ENCODE data around the gene FOXRED1. TPM values are rescaled to one million over a fixed set of nuclear protein-coding genes. Genes with fewer than 3 reads are reported as not detected.

FOXRED1 gene
- polyA plus RNA-seq, 1 donor (not counting 4 experiments of a cell fraction or from before 2014, with no cell fraction given), result 20.8 TPM

DNA sequence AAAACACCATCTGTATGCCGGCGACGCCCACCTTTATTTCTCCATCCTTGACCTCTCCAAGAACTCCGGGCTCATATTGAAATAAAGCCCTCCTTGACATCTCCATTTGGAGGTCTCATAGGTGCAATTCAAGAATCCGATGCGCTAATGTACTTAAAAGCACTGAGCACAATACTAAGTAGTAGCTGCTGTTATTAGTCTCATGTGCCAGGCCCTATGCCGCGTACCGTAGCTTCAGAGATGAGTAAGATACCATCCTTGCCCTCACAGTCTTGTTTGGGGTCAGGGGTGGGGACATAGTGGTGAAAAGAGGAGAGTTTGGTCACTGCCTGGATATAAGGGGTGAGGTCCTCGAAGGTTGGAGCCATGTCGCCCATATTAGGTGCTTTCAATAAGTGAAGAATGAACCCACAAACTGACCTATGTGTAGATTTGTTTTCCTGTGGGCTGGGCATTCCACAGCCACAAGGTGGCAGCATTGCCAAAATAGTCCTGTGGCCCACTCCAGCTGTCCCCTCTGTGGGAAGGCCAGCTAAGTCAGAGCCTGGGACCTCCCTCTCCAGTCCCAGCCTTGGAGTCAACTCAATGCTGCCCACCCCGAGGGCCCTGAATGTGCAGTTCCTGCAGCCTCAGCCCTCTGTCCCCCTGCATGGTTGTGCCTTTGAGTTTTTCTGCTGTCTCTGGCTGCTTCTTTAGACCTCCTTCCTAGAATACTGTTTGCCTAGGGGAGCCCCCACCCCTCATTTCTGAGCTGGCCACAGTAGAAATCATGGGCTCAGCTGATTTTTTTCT lies 41.4 kb downstream of the FOXRED1 start:
- dilution Hi-C loops (cut with MboI; ENCODE audit: extremely low pct_ligation_motif_present, low sequenced_read_pairs), result no loop called here
- Histone ChIP-seq H3K36me3 (ENCODE audit: control insufficient read depth in 2 of 2, extremely low read depth in 1 of 2, insufficient read depth in 2 of 2, low read length in 2 of 2) (no peaks in the 10 kb centered on the region), H3K4me2 (ENCODE audit: control insufficient read depth, extremely low read depth, insufficient read depth, low read depth, low read length) (no peak overlapping the region), H4K20me1 (ENCODE audit: control insufficient read depth, extremely low read depth, insufficient read depth, low read length) (no peaks in the 10 kb centered on the region), H3K9ac (ENCODE audit: control insufficient read depth, extremely low read depth, insufficient read depth, low read length) (no peak overlapping the region), H3K27ac (ENCODE audit: control insufficient read depth, insufficient read depth, low read length) (no peak overlapping the region), H3K79me2 (ENCODE audit: control insufficient read depth, insufficient read depth, low read length) (peaks cover 4% of the 10 kb centered on the region), H3K4me1 (ENCODE audit: control insufficient read depth, extremely low read depth, insufficient read depth, low read length) (peaks cover 26% of the 10 kb centered on the region), H3K9me1 (ENCODE audit: control insufficient read depth, extremely low read depth, insufficient read depth, low read length) (no peaks in the 10 kb centered on the region), H2AFZ (ENCODE audit: control insufficient read depth, low read length) (no peak overlapping the region), H3K4me3 (ENCODE audit: control insufficient read depth in 2 of 3, extremely low read depth in 1 of 3, insufficient read depth in 2 of 3, low read depth in 1 of 3, low read length in 3 of 3) (no peak overlapping the region), H3K9me3 (ENCODE audit: control insufficient read depth, low read depth, low read length) (no peaks in the 10 kb centered on the region), H3K27me3 (ENCODE audit: control insufficient read depth, extremely low read depth, insufficient read depth, low read length) (no peaks in the 10 kb centered on the region)
- DNase-seq (ENCODE audit: low read depth, low spot score), result no peak
- TF ChIP-seq CTCF (optimal IDR thresholded peaks at IDR 0.05 in 1 of 3, IDR thresholded peaks at IDR 0.05 in 1 of 3, conservative IDR thresholded peaks at IDR 0.05 in 1 of 3; ENCODE audit: extremely low read depth in 1 of 3, insufficient read depth in 2 of 3, low read length in 3 of 3) (peak; percentile 86 to 96 (median 91)), EZH2 (IDR thresholded peaks at IDR 0.05; ENCODE audit: low read length) (no peak)
- FAIRE-seq, result no peak

- H3K9me3 ChIP-seq (ENCODE audit: control insufficient read depth, low read depth, low read length), result no peaks in the 10 kb centered on the region
- H3K4me3 ChIP-seq (ENCODE audit: control insufficient read depth in 2 of 3, extremely low read depth in 1 of 3, insufficient read depth in 2 of 3, low read depth in 1 of 3, low read length in 3 of 3), result no peak overlapping the region
- no peak overlapping the region for H3K9ac ChIP-seq (ENCODE audit: control insufficient read depth, extremely low read depth, insufficient read depth, low read length)
- no peak overlapping the region for H3K4me2 ChIP-seq (ENCODE audit: control insufficient read depth, extremely low read depth, insufficient read depth, low read depth, low read length)
- peaks cover 4% of the 10 kb centered on the region for H3K79me2 ChIP-seq (ENCODE audit: control insufficient read depth, insufficient read depth, low read length)
- TF ChIP-seq CTCF (optimal IDR thresholded peaks at IDR 0.05 in 1 of 3, IDR thresholded peaks at IDR 0.05 in 1 of 3, conservative IDR thresholded peaks at IDR 0.05 in 1 of 3; ENCODE audit: extremely low read depth in 1 of 3, insufficient read depth in 2 of 3, low read length in 3 of 3) (no peak), EZH2 (IDR thresholded peaks at IDR 0.05; ENCODE audit: low read length) (no peak)
- H3K27ac ChIP-seq (ENCODE audit: control insufficient read depth, insufficient read depth, low read length), result no peak overlapping the region
- dilution Hi-C loops (cut with MboI; ENCODE audit: extremely low pct_ligation_motif_present, low sequenced_read_pairs), result no loop called here
- no peaks in the 10 kb centered on the region for H3K36me3 ChIP-seq (ENCODE audit: control insufficient read depth in 2 of 2, extremely low read depth in 1 of 2, insufficient read depth in 2 of 2, low read length in 2 of 2)
- H3K4me1 ChIP-seq (ENCODE audit: control insufficient read depth, extremely low read depth, insufficient read depth, low read length), result peaks cover 26% of the 10 kb centered on the region
- no peaks in the 10 kb centered on the region for H3K27me3 ChIP-seq (ENCODE audit: control insufficient read depth, extremely low read depth, insufficient read depth, low read length)
- DNase-seq (ENCODE audit: low read depth, low spot score) (no peak), FAIRE-seq (no peak)
- H3K9me1 ChIP-seq (ENCODE audit: control insufficient read depth, extremely low read depth, insufficient read depth, low read length), result no peaks in the 10 kb centered on the region
- no peaks in the 10 kb centered on the region for H4K20me1 ChIP-seq (ENCODE audit: control insufficient read depth, extremely low read depth, insufficient read depth, low read length)
- no peak overlapping the region for H2AFZ ChIP-seq (ENCODE audit: control insufficient read depth, low read length)
These were observed 42.0 kb downstream of the FOXRED1 start for GRCh38 chr11:126310992-126311310.

All from keratinocyte (primary cell).